ENCODE measurements around the gene GRIK4.

DNA sequence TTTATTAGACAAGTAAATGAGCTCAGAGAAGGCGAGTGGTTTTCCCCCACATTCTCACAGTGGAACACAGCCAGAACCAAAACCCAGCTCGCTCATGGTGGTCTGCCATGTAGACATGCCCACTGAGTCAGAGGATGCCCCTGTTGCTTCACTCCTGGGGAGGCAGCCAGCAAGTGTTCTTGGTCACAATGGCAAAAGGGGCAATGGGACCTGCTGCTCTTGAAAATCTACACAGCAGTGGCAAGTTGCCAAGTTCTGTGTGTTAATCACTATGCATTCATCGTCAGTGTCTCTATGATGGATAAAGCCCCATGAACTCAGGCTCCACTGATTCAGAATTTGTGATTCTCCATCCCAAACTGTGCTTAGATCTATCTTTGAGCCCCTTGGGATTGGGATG is 447.6 kb downstream of the GRIK4 start:
- TF ChIP-seq POLR2AphosphoS5 (IDR thresholded peaks at IDR 0.05) (no peak), EP300 (IDR thresholded peaks at IDR 0.05) (no peak)
